ENCODE results near the gene ANO8.
A peak's percentile ranks its signal among the peaks of the same experiment; 100 is the strongest.
"Not testable (repeated sequence)": the region's sequence is repeated elsewhere in the genome, so short reads cannot be mapped to it uniquely, and the experiment has no call there.

ANO8 gene

GRCh38 chr19:17309965-17310461, 24.6 kb downstream of the ANO8 start:
- peak; percentile 29 for DNase-seq

- peak; percentile 99 for DNase-seq
These were observed 25.3 kb downstream of the ANO8 start, which contains the start of gene DDA1 for GRCh38 chr19:17309198-17309964. Gene DDA1, plus strand, starts transcription at chr19:17309563. Its CDS starts 92 bp downstream, at chr19:17309655.

- DNase-seq, result no peak
These were observed 26.7 kb downstream of the ANO8 start for GRCh38 chr19:17307876-17308377.

GRCh38 chr19:17306285-17306714, 28.4 kb downstream of the ANO8 start:
- DNase-seq, result peak; percentile 51

- DNase-seq, result peak; percentile 97
These were observed 29.0 kb downstream of the ANO8 start, which contains the start of gene MRPL34 for GRCh38 chr19:17305517-17306284. Gene MRPL34, plus strand, starts transcription at chr19:17305872. Its CDS starts 21 bp downstream, at chr19:17305893.

- no peak for DNase-seq
These were observed 29.5 kb downstream of the ANO8 start for GRCh38 chr19:17305216-17305516.

GRCh38 chr19:17304386-17305215, 30.1 kb downstream of the ANO8 start:
- no peak for DNase-seq

GRCh38 chr19:17303940-17304267, 30.8 kb downstream of the ANO8 start:
- no peak for DNase-seq

- peak; percentile 87 for DNase-seq
These were observed 31.3 kb downstream of the ANO8 start, which contains the start of gene ABHD8 for GRCh38 chr19:17303167-17303939. Gene ABHD8, minus strand, starts transcription at chr19:17303425. Its CDS starts 1,809 bp downstream, at chr19:17301616.

GRCh38 chr19:17302391-17303166, 32.1 kb downstream of the ANO8 start:
- peak; percentile 17 for DNase-seq

GRCh38 chr19:17300992-17301619, 33.5 kb downstream of the ANO8 start:
- DNase-seq, result no peak

GRCh38 chr19:17296976-17297375, 37.7 kb downstream of the ANO8 start:
- no peak for DNase-seq

GRCh38 chr19:17296273-17296672, 38.4 kb downstream of the ANO8 start:
- DNase-seq, result no peak

- DNase-seq, result not testable (repeated sequence)
These were observed 39.1 kb downstream of the ANO8 start for GRCh38 chr19:17295551-17295950.

- no peak for DNase-seq
These were observed 40.4 kb downstream of the ANO8 start for GRCh38 chr19:17294051-17294891.

- DNase-seq, result no peak
These were observed 41.0 kb downstream of the ANO8 start for GRCh38 chr19:17293605-17294004.

GRCh38 chr19:17292301-17293074, 42.2 kb downstream of the ANO8 start:
- DNase-seq, result peak; percentile 16

- DNase-seq, result peak; percentile 8
These were observed 45.2 kb downstream of the ANO8 start for GRCh38 chr19:17289489-17289888.

GRCh38 chr19:17286752-17287151, 47.9 kb downstream of the ANO8 start:
- DNase-seq, result no peak

Data from midbrain (tissue), 1 donor.